NCI-H2227 (cell line): Measurements from ENCODE around the gene ADARB2.

Experiments
- DNase-seq: peaks from one replicate; lab custom pipeline; 2025; ENCODE audit not compliant: unreplicated experiment; lab: John Stamatoyannopoulos, UW

Gene ADARB2

GRCh38 chr10:1508096-1508495, 229.2 kb downstream of the ADARB2 start:
- DNase-seq, result no peak

GRCh38 chr10:1507436-1507835, 229.9 kb downstream of the ADARB2 start:
- no peak for DNase-seq

GRCh38 chr10:1504940-1505339, 232.4 kb downstream of the ADARB2 start:
- no peak for DNase-seq

- DNase-seq, result no peak
These were observed 233.0 kb downstream of the ADARB2 start for GRCh38 chr10:1504286-1504685.

GRCh38 chr10:1502451-1502850, 234.9 kb downstream of the ADARB2 start:
- DNase-seq, result no peak

GRCh38 chr10:1499359-1499957, 237.9 kb downstream of the ADARB2 start:
- no peak for DNase-seq

GRCh38 chr10:1498746-1499358, 238.5 kb downstream of the ADARB2 start:
- DNase-seq, result no peak

GRCh38 chr10:1495915-1496517, 241.3 kb downstream of the ADARB2 start:
- DNase-seq, result no peak

- DNase-seq, result no peak
These were observed 244.7 kb downstream of the ADARB2 start for GRCh38 chr10:1492641-1493040.

- no peak for DNase-seq
These were observed 245.4 kb downstream of the ADARB2 start for GRCh38 chr10:1491901-1492300.

- DNase-seq, result no peak
These were observed 247.5 kb downstream of the ADARB2 start for GRCh38 chr10:1489801-1490200.

GRCh38 chr10:1488970-1489548, 248.3 kb downstream of the ADARB2 start:
- peak; percentile 45 for DNase-seq

GRCh38 chr10:1486841-1487687, 250.3 kb downstream of the ADARB2 start:
- no peak for DNase-seq

- no peak for DNase-seq
These were observed 252.0 kb downstream of the ADARB2 start for GRCh38 chr10:1485357-1485756.

GRCh38 chr10:1483826-1484225, 253.5 kb downstream of the ADARB2 start:
- no peak for DNase-seq

GRCh38 chr10:1483246-1483645, 254.1 kb downstream of the ADARB2 start:
- no peak for DNase-seq

GRCh38 chr10:1477578-1477977, 259.7 kb downstream of the ADARB2 start:
- DNase-seq, result no peak

GRCh38 chr10:1476455-1476803, 260.9 kb downstream of the ADARB2 start:
- peak; percentile 66 for DNase-seq

- no peak for DNase-seq
These were observed 261.4 kb downstream of the ADARB2 start for GRCh38 chr10:1475771-1476454.

- DNase-seq, result no peak
These were observed 262.2 kb downstream of the ADARB2 start for GRCh38 chr10:1475098-1475591.
